DOHH2 (cell line): ENCODE measurements around the gene IDE.

Experiments
- H3F3A ChIP-seq: fragments of 200-600 bp; sonication (generic), shearing (Covaris generic); 2 replicates; pipeline ENCODE4 v1.6.0; 2016; ENCODE audit warnings: antibody characterized with exemption, mild to moderate bottlenecking; ENCODE audit not compliant: control insufficient read depth, insufficient read depth
- H3K27ac ChIP-seq: fragments of 200-600 bp; sonication (generic); 2 replicates; pipeline ENCODE4 v1.5.1; 2014; ENCODE audit warnings: low read depth, mild to moderate bottlenecking, low read length, moderate library complexity
- H3K27me3 ChIP-seq: fragments of 200-600 bp; sonication (generic); 2 replicates; pipeline ENCODE4 v1.6.1; 2014; ENCODE audit warnings: mild to moderate bottlenecking, low read length, mixed read lengths; ENCODE audit not compliant: control insufficient read depth
- H3K36me3 ChIP-seq: fragments of 200-600 bp; sonication (generic); 2 replicates; pipeline ENCODE4 v1.6.1; 2014; ENCODE audit warnings: mild to moderate bottlenecking, low read length, moderate library complexity, mixed read lengths; ENCODE audit not compliant: control insufficient read depth
- H3K4me1 ChIP-seq: fragments of 200-600 bp; sonication (generic); 2 replicates; pipeline ENCODE4 v1.6.1; 2014; ENCODE audit warnings: mild to moderate bottlenecking, low read length, mixed read lengths; ENCODE audit not compliant: control insufficient read depth
- H3K4me2 ChIP-seq: fragments of 200-600 bp; sonication (generic); 2 replicates; pipeline ENCODE4 v1.6.0; 2014; ENCODE audit warnings: mild to moderate bottlenecking, low read length, moderate library complexity
- H3K4me3 ChIP-seq: fragments of 200-600 bp; sonication (generic); 2 replicates; pipeline ENCODE4 v1.5.1; 2014; ENCODE audit warnings: mild to moderate bottlenecking, low read length, mixed read lengths
- H3K79me2 ChIP-seq: fragments of 200-600 bp; sonication (generic); 2 replicates; pipeline ENCODE4 v1.6.1; 2014; ENCODE audit warnings: mild to moderate bottlenecking, low read length, mixed read lengths; ENCODE audit not compliant: control insufficient read depth
- H3K9me2 ChIP-seq: fragments of 200-600 bp; sonication (generic); replicated peaks from 2 replicates; pipeline ENCODE4 v1.6.1; 2014; ENCODE audit warnings: mild to moderate bottlenecking, low read length, mixed read lengths; ENCODE audit not compliant: control insufficient read depth
- H3K9me3 ChIP-seq: fragments of 200-600 bp; sonication (generic); 2 replicates; pipeline ENCODE4 v1.6.1; 2014; ENCODE audit warnings: antibody characterized with exemption, low read length, mixed read lengths; ENCODE audit not compliant: control insufficient read depth, insufficient read depth
- H4K20me1 ChIP-seq: fragments of 200-600 bp; sonication (generic); 2 replicates; pipeline ENCODE4 v1.6.0; 2014; ENCODE audit warnings: low read depth, mild to moderate bottlenecking, antibody characterized with exemption, low read length, moderate library complexity; ENCODE audit not compliant: control insufficient read depth, insufficient read depth
- CTCF ChIP-seq: fragments of 200-600 bp; sonication (generic); IDR thresholded peaks from one replicate; pipeline ENCODE4 v1.5.1; 2014; ENCODE audit warnings: antibody characterized with exemption, mild to moderate bottlenecking, low read depth, low read length; ENCODE audit not compliant: poor library complexity, severe bottlenecking
- EZH2phosphoT487 ChIP-seq: fragments of 200-600 bp; sonication (generic); IDR thresholded peaks from 2 replicates; pipeline ENCODE4 v1.6.1; 2017; ENCODE audit warnings: borderline replicate concordance, mild to moderate bottlenecking, antibody characterized with exemption, low read length, moderate library complexity, mixed read lengths

The IDE gene

GRCh38 chr10:92505044-92505443 lies 68.8 kb downstream of the IDE start:
- Histone ChIP-seq H3K27ac (no peak overlapping the region), H4K20me1 (0 out of 2 replicates have a peak, but pooled peaks cover 3% of the 10 kb centered on the region), H3F3A (0 out of 2 replicates have a peak, but pooled peaks cover 5% of the 10 kb centered on the region), H3K4me3 (no peak overlapping the region), H3K9me2 (no peaks in the 10 kb centered on the region), H3K4me2 (no peak overlapping the region), H3K9me3 (no peaks in the 10 kb centered on the region), H3K27me3 (no peaks in the 10 kb centered on the region), H3K79me2 (no peaks in the 10 kb centered on the region), H3K36me3 (peaks cover 45% of the 10 kb centered on the region), H3K4me1 (no peaks in the 10 kb centered on the region)
- TF ChIP-seq CTCF (no peak), EZH2phosphoT487 (no peak)

- Histone ChIP-seq H3K27ac (no peak overlapping the region), H3K9me3 (no peaks in the 10 kb centered on the region)
- no peak for TF ChIP-seq EZH2phosphoT487
- no peak for TF ChIP-seq CTCF
Observed at GRCh38 chr10:92502296-92502808, 71.5 kb downstream of the IDE start.

GRCh38 chr10:92493362-92493761 lies 80.5 kb downstream of the IDE start:
- H3K4me2 ChIP-seq = no peak overlapping the region
- H3K9me3 ChIP-seq = no peaks in the 10 kb centered on the region
- H3K4me1 ChIP-seq = no peaks in the 10 kb centered on the region
- H3K9me2 ChIP-seq = no peaks in the 10 kb centered on the region
- no peaks in the 10 kb centered on the region for H3K27me3 ChIP-seq
- H3K79me2 ChIP-seq = no peaks in the 10 kb centered on the region
- H3K36me3 ChIP-seq = peaks cover 31% of the 10 kb centered on the region
- no peak overlapping the region for H3K27ac ChIP-seq
- H3K4me3 ChIP-seq = no peak overlapping the region
- H4K20me1 ChIP-seq = no peaks in the 10 kb centered on the region
- no peak for TF ChIP-seq EZH2phosphoT487
- TF ChIP-seq CTCF = no peak
- no peaks in the 10 kb centered on the region for H3F3A ChIP-seq

More at GRCh38 chr10:92502296-92502808, 71.5 kb downstream of the IDE start:
- Histone ChIP-seq H3K4me3 (no peak overlapping the region), H3K4me1 (no peaks in the 10 kb centered on the region), H3K79me2 (no peaks in the 10 kb centered on the region), H3K9me2 (no peaks in the 10 kb centered on the region), H3K4me2 (no peak overlapping the region), H4K20me1 (no peaks in the 10 kb centered on the region), H3F3A (0 out of 2 replicates have a peak, but pooled peaks cover 5% of the 10 kb centered on the region), H3K27me3 (no peaks in the 10 kb centered on the region), H3K36me3 (peaks cover 24% of the 10 kb centered on the region)
